CD4-positive, alpha-beta T cell treated with Interleukin-1 beta for 1 hour (primary cell): ENCODE results near the gene ATP5MG.
A peak's percentile ranks its signal among the peaks of the same experiment; 100 is the strongest.
"Not testable (repeated sequence)": the region's sequence is repeated elsewhere in the genome, so short reads cannot be mapped to it uniquely, and the experiment has no call there.

Source experiments
- DNase-seq, 2 donors: peaks; one replicate each; pipeline ENCODE4 v3.0.0-alpha.2; 2020 to 2022

Gene ATP5MG

DNA sequence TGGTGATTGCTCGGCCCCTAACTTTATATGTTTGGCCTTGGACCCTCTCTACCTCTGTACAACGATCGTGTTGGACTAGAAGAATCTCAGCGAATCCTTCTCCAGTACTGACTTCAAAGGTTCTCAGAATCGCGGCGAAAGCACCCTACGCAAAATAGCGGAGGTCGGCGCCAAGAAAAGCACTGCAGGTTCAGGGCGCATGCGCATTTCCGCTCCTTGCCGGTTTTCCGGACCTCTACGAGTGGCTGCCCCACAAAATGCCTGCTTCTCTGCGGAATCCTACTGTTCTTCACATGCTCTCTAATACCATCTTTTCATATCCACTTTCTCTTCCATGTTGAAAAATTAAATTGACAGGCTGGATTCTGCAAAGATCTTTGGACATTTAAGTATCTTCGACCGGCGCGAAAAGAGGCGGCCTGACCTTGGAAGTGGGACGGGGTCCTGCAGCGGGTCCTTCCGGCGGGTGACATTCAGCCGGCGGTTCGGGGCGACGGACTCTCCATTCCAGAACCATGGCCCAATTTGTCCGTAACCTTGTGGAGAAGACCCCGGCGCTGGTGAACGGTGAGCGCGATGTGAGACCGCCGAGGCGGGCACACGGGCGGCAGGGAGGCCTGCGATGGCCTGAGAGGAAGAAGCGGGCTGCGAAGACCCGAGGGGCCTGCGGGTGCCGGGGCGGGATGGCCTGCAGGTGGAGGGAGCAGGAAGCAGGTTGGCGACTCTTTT is at the start of gene ATP5MG:
ATP5MG (plus strand) TSS at position 456 of the 729 bp plus-strand sequence; CDS start at position 516, 60 bp downstream.
- DNase-seq = peak; percentile 93

- DNase-seq = peak in 1 of 2 donors; percentile 76
Observed at GRCh38 chr11:118353084-118353710, 48.2 kb upstream of the ATP5MG start.

- DNase-seq = no peak
Observed at GRCh38 chr11:118358071-118358470, 43.3 kb upstream of the ATP5MG start.

GRCh38 chr11:118359295-118359958 is 42.0 kb upstream of the ATP5MG start, which contains the start of gene UBE4A:
UBE4A (plus strand) TSS chr11:118359600; CDS start chr11:118365081, 5,481 bp downstream.
- peak; percentile 97 to 98 for DNase-seq

DNA sequence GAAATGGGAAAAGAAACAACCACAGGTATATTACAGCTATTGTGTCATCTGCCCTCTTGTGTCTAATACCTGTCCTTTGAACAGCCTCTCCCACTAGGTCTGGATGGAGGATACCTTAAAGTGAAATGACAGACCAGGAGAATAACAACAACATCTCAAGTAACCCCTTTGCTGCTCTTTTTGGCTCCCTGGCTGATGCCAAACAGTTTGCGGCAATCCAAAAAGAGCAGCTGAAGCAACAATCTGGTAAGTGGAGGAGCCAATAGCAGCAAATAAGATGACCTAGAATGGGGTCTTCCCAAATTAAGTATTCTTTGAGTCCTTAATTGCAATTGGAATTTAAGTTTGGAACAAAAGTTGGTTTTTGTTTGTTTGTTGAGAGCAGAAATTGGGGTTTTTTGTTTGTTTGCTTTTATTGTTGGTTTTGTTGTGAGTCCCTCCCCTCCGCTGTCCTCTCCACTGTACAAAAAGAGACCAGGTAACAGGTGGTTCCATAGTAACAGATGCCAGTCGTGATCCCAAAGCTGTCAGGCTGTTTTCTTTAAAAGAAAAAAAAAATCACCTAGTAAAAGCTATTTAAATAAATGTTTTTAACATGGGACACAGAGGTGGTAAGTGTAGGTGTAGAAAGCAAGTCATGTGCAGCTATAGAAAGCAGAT is 36.3 kb upstream of the ATP5MG start:
- no peak for DNase-seq

DNA sequence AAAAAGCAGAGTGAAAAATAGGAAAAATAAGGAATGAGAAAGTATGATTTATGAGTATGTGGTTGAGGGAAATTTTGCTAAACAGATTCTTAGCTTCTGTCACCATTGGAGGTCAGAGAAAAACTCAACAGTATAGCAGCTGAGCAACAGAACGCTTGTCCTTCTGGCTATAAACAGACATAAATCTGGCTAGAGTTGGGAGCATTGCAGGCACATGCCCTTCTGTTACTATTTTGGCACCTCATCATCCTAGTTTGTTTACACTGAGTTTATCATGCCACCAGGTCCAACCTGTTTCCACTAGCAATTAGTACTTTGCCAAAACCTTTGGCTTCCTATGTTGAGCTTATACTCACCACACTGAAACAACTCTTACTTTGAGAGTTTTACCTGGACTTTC is 35.1 kb upstream of the ATP5MG start:
- no peak for DNase-seq

- DNase-seq = no peak
Observed at GRCh38 chr11:118370774-118371173, 30.6 kb upstream of the ATP5MG start.

DNA sequence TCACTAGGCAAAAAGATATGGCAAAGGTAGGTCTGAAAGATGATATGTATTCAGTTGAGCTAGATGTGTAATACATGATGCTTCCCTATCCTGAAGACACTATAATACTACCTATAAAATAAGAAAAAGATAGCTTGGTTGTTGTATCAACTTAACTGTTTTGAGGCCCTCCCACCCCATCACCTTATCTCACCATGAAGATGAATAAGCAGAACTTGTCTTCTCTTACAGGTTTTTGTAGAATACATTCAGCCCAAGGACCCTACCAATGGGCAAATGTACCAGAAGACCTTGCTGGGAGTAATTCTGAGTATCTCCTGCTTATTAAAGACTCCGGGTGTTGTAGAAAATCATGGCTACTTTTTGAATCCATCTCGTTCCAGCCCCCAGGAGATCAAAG is 28.1 kb upstream of the ATP5MG start:
- no peak for DNase-seq

DNA sequence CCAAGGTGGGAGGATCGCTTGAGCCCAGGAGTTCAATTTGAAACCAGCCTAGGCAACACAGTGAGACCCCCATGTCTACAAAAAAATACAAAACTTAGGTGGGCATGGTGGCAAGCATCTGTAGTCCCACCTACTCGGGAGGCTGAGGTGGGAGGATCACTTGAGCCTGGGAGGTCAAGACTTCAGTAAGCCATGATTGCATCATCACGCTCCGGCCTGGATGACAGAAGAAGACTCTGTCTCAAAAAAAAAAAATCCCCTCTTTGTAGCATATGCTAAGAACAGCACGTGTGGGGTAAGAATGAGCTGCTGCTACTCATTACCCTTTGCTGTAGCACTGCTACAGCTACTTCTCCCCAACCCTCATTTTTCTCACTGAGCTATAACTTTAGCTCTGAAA is 27.5 kb upstream of the ATP5MG start:
- no peak for DNase-seq

- DNase-seq = no peak
Observed at GRCh38 chr11:118374729-118375128, 26.7 kb upstream of the ATP5MG start.

GRCh38 chr11:118375978-118376377 is 25.4 kb upstream of the ATP5MG start:
- DNase-seq = no peak

- no peak for DNase-seq
Observed at GRCh38 chr11:118379497-118379896, 21.9 kb upstream of the ATP5MG start.

- no peak for DNase-seq
Observed at GRCh38 chr11:118380571-118380970, 20.8 kb upstream of the ATP5MG start.

DNA sequence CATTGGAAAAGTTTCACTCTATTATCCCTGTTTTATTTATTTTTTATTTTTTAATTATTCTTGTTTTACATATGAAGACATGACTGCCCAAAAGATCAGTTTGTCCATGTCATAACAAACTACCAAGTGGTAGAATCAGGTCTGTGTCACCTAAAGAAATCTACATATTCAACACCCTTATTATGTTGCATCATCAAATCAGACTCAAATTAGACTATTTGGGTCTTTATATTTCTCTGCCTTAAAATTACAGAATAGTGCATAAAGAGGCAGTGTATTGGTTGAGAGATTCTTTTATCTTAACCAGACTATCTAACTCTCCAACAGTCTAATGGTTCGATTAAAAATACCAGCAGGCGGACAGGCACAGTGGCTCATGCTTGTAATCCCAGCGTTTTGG is 18.5 kb upstream of the ATP5MG start:
- DNase-seq = no peak

DNA sequence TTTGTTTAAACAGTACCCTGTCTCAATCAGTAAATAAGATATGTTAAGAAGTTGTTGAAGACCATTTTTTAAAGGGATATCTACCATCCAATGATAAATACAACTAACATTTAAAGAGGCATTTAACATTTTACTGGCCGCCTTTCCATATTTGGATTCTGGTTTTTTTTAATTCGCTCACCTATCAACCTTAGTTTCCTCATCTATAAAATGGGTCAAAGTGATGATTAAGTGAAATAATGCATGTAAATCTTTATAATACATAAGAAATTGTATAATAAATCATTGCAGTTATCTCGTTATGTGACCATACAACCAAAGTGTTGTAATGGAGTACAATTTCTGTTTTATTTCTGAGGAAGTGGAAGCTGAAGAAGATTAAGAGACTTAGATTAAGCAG is 17.7 kb upstream of the ATP5MG start:
- no peak for DNase-seq

GRCh38 chr11:118396097-118396501 is 5.3 kb upstream of the ATP5MG start:
- DNase-seq = peak in 1 of 2 donors; percentile 46

DNA sequence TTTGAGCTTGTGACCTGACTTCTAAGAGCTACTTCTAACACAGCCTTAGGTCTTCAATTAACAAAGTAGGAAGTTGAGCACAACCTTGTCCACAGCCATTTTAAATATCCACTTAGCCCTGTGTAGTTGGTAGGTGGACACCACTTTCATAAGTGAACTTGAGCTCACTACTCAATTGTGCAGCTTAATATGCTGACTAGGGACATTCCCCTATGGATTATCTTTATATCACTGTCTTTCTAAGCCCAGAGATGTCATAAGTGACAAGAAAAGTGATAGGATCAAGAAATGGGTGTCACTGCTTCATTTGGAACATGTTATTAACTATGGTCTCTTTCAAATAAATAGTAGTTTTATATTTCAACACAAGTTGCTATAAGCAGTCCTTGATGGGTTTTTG is 4.0 kb upstream of the ATP5MG start:
- no peak for DNase-seq

DNA sequence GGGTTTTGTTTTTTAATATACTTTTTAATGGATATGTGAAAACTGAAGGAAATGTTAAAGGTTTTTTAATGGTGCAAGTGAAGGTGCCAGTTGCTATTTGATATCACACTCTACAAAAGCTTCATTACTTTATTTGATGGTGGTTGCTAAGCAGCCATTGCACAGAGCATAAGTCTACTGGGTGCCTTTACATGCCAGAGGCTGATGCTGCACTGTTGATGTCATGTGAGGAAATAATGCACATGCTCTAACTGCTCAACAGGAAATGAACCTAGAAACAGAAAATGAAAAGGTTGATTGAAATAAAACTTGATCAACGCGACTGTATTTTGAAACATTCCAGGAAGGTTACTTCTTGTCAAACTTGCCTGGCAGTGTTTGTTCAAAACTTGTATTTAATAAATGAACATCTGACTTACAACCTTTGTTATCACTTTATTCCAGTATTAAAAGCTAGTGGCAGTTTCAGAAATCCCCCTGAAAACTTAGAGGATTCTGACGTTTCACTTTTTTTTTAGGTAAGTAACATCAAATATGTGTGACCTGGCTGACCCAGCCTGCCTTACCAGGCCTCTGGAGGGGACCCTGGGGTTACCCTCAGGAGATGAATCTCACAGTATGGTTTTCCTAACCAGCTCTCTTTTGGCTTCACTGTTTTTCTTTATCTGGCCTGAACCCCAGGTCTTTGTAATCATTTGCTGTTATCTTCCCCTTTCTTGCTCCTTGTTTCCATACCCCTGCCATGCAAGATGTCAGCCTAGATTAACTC is 2.4 kb upstream of the ATP5MG start:
- peak; percentile 82 to 87 for DNase-seq

GRCh38 chr11:118401880-118402590 is 629 bp downstream of the ATP5MG start:
- no peak for DNase-seq

GRCh38 chr11:118402594-118402993 is 1.2 kb downstream of the ATP5MG start:
- not testable (repeated sequence) for DNase-seq

DNA sequence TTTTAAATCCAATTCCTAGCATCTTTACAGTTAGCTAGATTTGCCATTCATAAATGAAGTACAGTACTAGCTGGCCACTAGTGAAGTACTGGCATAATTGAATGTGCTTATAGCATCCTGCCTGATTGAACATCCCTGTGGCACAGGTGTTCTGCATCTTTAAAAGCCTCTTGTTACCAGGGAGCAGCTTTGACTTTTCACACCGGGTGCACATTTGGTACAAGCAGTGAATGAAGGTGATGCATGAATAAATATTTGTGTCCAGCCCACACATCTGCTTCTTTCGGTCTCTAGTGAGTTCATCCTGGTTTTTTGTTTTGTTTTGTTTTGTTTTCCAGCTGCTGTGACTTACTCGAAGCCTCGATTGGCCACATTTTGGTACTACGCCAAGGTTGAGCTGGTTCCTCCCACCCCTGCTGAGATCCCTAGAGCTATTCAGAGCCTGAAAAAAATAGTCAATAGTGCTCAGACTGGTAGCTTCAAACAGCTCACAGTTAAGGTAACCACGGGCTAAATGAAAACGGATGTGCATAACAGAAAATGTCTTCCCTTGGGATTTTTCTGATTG is 5.3 kb downstream of the ATP5MG start:
- DNase-seq = no peak
